T-cell (primary cell): ENCODE measurements around the gene BTBD19. TPM values are rescaled to one million over a fixed set of nuclear protein-coding genes. Genes with fewer than 3 reads are reported as not detected.

Experiments
- ATAC-seq, 4 experiments: fragments of 200-7000 bp in 3 of 4; fragments of 150-1000 bp in 1 of 4; cut with Tn5 transposase; replicated peaks in 1 of 4; 1 replicate in 3 of 4; 2 replicates in 1 of 4; pipeline ENCODE4 v1.10.0; 2021; ENCODE audit warnings: moderate library complexity in 3 of 4, mild to moderate bottlenecking in 2 of 4, moderate number of reproducible peaks in 1 of 4
- CTCF ChIA-PET, 2 donors: fragments of 300-600 bp; sonication (Branson Sonifier 250); formaldehyde crosslinking; loops; one replicate each; lab custom pipeline; 2022; ENCODE audit warnings: antibody characterized with exemption in 2 of 2; lab: Charles Lee
- POLR2A ChIA-PET, 2 donors: fragments of 300-600 bp; sonication (Branson Sonifier 250); formaldehyde crosslinking; loops; one replicate each; lab custom pipeline; 2022; ENCODE audit warnings: antibody characterized with exemption in 2 of 2; lab: Charles Lee
- DNase-seq, 35 experiments: peaks; one replicate each; pipeline versions ENCODE4 v3.0.0 to v3.0.0-alpha.2; 2013 to 2023
- H3K27ac ChIP-seq: one replicate; pipeline ENCODE4 v1.5.1; 2013; ENCODE audit warnings: low read length
- H3K27me3 ChIP-seq, 2 experiments: replicated peaks in 1 of 2; 1 replicate in 1 of 2; 2 replicates in 1 of 2; pipeline versions ENCODE4 v1.6.1 to v1.7.0; 2013; ENCODE audit warnings: low read length in 1 of 2, mixed read lengths in 1 of 2; ENCODE audit not compliant: control insufficient read depth in 2 of 2, insufficient read depth in 2 of 2; ENCODE audit errors: extremely low read depth in 1 of 2
- H3K36me3 ChIP-seq, 2 donors: 1 replicate in 1 of 2; 2 replicates in 1 of 2; pipeline versions ENCODE4 v1.6.1 to v1.7.0; 2013; ENCODE audit warnings: low read length in 1 of 2; ENCODE audit not compliant: control insufficient read depth in 2 of 2, insufficient read depth in 1 of 2; ENCODE audit errors: extremely low read depth in 1 of 2
- H3K4me1 ChIP-seq, 2 experiments: 1 replicate in 1 of 2; 2 replicates in 1 of 2; pipeline versions ENCODE4 v1.6.1 to v1.7.0; 2013; ENCODE audit warnings: low read length in 2 of 2, mixed read lengths in 1 of 2; ENCODE audit not compliant: insufficient read depth in 2 of 2, control insufficient read depth in 1 of 2; ENCODE audit errors: extremely low read depth in 1 of 2
- H3K4me3 ChIP-seq, 2 donors: 1 replicate in 1 of 2; 2 replicates in 1 of 2; pipeline versions ENCODE4 v1.5.1 to v1.7.0; 2013; ENCODE audit warnings: mild to moderate bottlenecking in 2 of 2, low read length in 1 of 2, moderate library complexity in 1 of 2; ENCODE audit not compliant: control insufficient read depth in 1 of 2; ENCODE audit errors: extremely low read depth in 1 of 2
- H3K9me3 ChIP-seq: 2 replicates; pipeline ENCODE4 v1.7.0; 2013
- H3K27ac Mint-ChIP-seq, 2 donors: one replicate each; pipeline ENCODE4 v1.8.0; 2020 to 2021; ENCODE audit warnings: mild to moderate bottlenecking in 2 of 2, mixed read lengths in 2 of 2
- H3K27me3 Mint-ChIP-seq, 2 donors: one replicate each; pipeline ENCODE4 v1.8.0; 2021 to 2022; ENCODE audit warnings: mixed read lengths in 2 of 2
- H3K36me3 Mint-ChIP-seq: one replicate; pipeline ENCODE4 v1.8.0; 2021; ENCODE audit warnings: mixed read lengths
- H3K4me1 Mint-ChIP-seq, 3 donors: one replicate each; pipeline ENCODE4 v1.8.0; 2020 to 2022; ENCODE audit warnings: mixed read lengths in 3 of 3, mild to moderate bottlenecking in 1 of 3
- H3K4me3 Mint-ChIP-seq, 3 donors: one replicate each; pipeline ENCODE4 v1.8.0; 2020 to 2022; ENCODE audit warnings: mild to moderate bottlenecking in 3 of 3, mixed read lengths in 3 of 3, moderate library complexity in 3 of 3
- H3K9me3 Mint-ChIP-seq, 3 donors: one replicate each; pipeline ENCODE4 v1.8.0; 2020 to 2022; ENCODE audit warnings: mixed read lengths in 3 of 3
- WGBS: methylation state at CpG from one replicate; pipeline ENCODE4 v1.1.5; 2013; ENCODE audit warnings: missing lambda C conversion rate; ENCODE audit not compliant: insufficient coverage; 5-methylcytosine and 5-hydroxymethylcytosine counted together
- total RNA-seq, 35 experiments: library from RNA in 6 of 35; stranded (reverse) in 6 of 35; fragments of 120-200 nt in 1 of 35; gene quantifications; one replicate each; pipeline versions ENCODE4 v1.2.1 to v1.2.4 and lab custom pipeline; 2013 to 2026

The BTBD19 gene
- total RNA-seq, 5 donors from 2014 or later (not counting 1 experiment from before 2014, with no cell fraction given), result 10.1 to 56.7 (median 11.5) TPM

DNA sequence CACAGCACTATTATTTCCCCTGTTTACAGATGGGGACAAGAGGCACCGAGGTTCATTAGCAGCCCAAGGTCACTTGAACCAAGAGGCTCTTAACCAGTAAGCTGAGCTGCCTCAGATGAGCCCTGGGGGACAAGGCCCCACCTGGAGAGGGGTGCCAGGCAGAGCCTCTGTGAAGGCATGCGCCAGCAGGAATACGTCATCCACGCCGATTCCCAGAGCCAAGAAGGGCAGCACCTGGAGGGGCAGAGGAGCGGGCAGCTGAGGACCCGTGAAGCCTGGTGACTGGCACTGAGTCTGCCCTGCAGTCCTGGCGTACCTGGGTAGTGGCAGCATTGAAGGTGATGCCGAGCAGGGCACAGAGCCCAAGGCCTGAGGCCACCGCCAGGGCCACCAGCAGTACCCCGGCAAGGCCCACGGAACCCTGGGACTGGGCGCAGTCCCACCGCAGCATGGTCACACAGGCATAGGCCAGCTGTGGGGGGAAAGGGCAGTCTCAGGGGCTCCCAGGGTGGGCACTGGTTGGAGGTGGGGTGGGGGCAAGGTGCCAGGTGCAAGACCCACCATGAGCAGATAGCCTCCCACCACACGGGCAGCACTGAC lies 20.6 kb downstream of the BTBD19 start:
- Histone ChIP-seq H3K4me1 (no peaks in the 10 kb centered on the region), H3K27ac (no peak overlapping the region), H3K4me3 (no peak overlapping the region), H3K36me3 (no peaks in the 10 kb centered on the region), H3K27me3 (peaks cover 0 to 12% of the 10 kb centered on the region in 2 experiments), H3K9me3 (no peaks in the 10 kb centered on the region)
- ChIA-PET POLR2A (interaction anchor here in 1 of 2 donors (0.9 kb wide), 1 partner anchor 10 kb away, joined by 3 read pairs; no protein-coding TSS in a partner anchor), CTCF (no interaction called here)
- ATAC-seq (no peak), DNase-seq (no peak)
- Mint-ChIP-seq H3K36me3 (no peaks in the 10 kb centered on the region), H3K4me3 (no peak overlapping the region), H3K4me1 (no peaks in the 10 kb centered on the region), H3K9me3 (no peaks in the 10 kb centered on the region), H3K27ac (no peak overlapping the region), H3K27me3 (no peaks in the 10 kb centered on the region)
- WGBS, result 96% methylated on average over 10 of the region's 15 CpGs

DNA sequence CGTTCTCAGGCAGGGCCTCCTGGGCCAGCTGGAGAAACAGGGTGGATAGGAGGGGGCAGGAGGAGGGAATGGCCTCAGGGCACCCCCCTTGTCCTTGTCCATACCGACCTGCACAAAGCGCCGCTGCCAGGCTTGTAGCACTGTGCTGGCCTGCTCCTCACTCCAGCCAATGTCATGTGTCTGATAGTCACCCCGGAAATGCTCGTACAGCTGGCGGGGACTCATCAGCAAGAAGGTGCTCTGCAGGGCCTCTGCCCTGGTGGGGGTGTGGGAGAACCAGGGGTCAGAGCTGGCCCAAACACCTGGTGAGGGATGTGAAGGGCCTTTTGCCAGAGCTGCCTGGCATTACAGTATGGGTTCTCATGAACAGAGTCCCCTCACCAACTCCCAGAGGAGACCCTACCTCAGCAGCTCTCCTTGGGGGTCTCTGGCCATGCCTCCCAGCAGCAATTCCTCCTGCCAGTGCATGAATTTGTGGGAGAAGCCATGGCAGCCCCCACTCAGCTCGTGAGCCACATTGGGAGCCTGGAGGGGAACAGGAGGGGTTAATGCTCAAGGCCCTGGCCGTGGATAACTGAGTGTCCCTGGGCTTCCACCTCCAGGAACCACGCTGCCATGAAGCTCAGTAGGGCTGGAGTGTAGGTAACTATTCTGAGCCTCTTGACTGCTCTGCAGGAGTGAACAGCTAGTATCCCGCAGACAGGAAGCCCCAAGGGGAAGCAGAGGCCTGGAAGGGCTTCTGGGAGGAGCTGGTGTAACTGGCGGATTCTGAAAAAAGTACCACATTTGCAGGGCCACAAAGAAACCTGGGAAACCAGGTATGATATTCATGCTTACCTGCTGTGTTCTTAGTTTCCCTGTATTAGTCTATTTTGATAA lies 21.4 kb downstream of the BTBD19 start:
- Mint-ChIP-seq H3K4me3 (no peak overlapping the region), H3K27ac (no peak overlapping the region), H3K4me1 (no peaks in the 10 kb centered on the region), H3K36me3 (no peaks in the 10 kb centered on the region), H3K27me3 (no peaks in the 10 kb centered on the region), H3K9me3 (no peaks in the 10 kb centered on the region)
- H3K27ac ChIP-seq, result no peak overlapping the region
- H3K4me1 ChIP-seq, result no peaks in the 10 kb centered on the region
- H3K27me3 ChIP-seq, result peaks cover 0 to 12% of the 10 kb centered on the region in 2 experiments
- ChIA-PET POLR2A (interaction anchor here in 1 of 2 donors (0.9 kb wide), 1 partner anchor 10 kb away, joined by 3 read pairs; no protein-coding TSS in a partner anchor), CTCF (interaction anchor here in 1 of 2 donors (0.5 to 0.6 kb wide), 2 partner anchors 152 to 1271 kb away, joined by 4 to 5 read pairs; no protein-coding TSS in a partner anchor)
- no peaks in the 10 kb centered on the region for H3K36me3 ChIP-seq
- WGBS, result 89% methylated on average over 12 of the region's 12 CpGs
- no peak for ATAC-seq
- no peak for DNase-seq
- H3K4me3 ChIP-seq, result no peak overlapping the region
- no peaks in the 10 kb centered on the region for H3K9me3 ChIP-seq

DNA sequence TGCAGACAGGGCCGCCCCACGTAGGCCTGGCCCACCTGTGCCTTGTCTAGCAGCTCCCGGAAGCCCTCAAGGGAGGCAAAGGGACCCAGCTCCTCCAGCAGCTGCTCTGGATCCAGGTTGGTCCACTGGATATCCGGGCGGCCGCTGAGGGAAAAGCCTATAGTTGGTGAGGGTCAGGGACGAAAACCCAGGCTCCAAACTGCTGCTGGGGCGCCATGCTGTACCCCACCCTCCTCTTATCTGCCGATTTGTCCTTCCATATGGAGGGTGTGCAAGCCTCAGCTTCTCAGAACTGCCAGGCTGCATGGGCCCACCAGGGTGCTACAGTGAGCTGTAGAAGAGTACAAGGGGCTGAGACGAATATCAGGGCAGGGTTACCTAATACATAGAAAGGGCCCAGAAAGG lies 22.6 kb downstream of the BTBD19 start:
- H3K9me3 ChIP-seq, result no peaks in the 10 kb centered on the region
- H3K27me3 ChIP-seq, result peaks cover 0 to 12% of the 10 kb centered on the region in 2 experiments
- Mint-ChIP-seq H3K4me1 (peaks cover 5% of the 10 kb centered on the region in 3 donors), H3K9me3 (no peaks in the 10 kb centered on the region), H3K27ac (no peak overlapping the region), H3K4me3 (no peak overlapping the region), H3K36me3 (no peaks in the 10 kb centered on the region), H3K27me3 (no peaks in the 10 kb centered on the region)
- H3K4me3 ChIP-seq, result no peak overlapping the region
- ATAC-seq (no peak), DNase-seq (no peak)
- POLR2A ChIA-PET, result no interaction called here
- peaks cover 0 to 4% of the 10 kb centered on the region in 2 experiments for H3K4me1 ChIP-seq
- 100% methylated on average over 5 of the region's 10 CpGs for WGBS
- no peak overlapping the region for H3K27ac ChIP-seq
- no peaks in the 10 kb centered on the region for H3K36me3 ChIP-seq
- CTCF ChIA-PET, result no interaction called here

DNA sequence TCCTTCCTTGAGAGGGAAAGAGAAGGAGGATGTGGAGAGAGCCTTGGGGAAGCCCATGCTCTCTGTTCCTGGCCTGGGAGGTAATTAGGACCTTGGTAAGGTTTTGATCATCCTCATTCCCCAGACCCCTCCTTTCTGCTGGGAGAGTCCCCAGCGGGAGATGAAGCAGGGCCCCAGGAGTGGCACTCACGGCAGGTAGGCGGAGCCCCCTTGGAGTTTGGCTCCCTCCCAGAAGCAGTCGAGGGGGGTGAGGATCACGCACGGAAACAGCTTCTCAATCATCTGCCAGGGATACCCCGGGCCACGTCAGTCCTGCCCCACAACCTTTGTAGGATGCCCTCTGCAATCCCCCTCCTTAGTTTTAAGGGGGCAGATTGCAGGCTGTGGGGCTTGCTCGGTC lies 23.2 kb downstream of the BTBD19 start:
- ChIA-PET CTCF (interaction anchor here in 1 of 2 donors (0.6 kb wide), 1 partner anchor 112 kb away, joined by 3 read pairs; no protein-coding TSS in a partner anchor), POLR2A (no interaction called here)
- Histone ChIP-seq H3K27me3 (peaks cover 0 to 12% of the 10 kb centered on the region in 2 experiments), H3K4me3 (no peak overlapping the region), H3K4me1 (peaks cover 0 to 8% of the 10 kb centered on the region in 2 experiments), H3K9me3 (no peaks in the 10 kb centered on the region), H3K36me3 (no peaks in the 10 kb centered on the region), H3K27ac (no peak overlapping the region)
- Mint-ChIP-seq H3K27me3 (no peaks in the 10 kb centered on the region), H3K36me3 (no peaks in the 10 kb centered on the region), H3K27ac (no peak overlapping the region), H3K4me3 (no peak overlapping the region), H3K4me1 (peaks cover 8% of the 10 kb centered on the region in 3 donors), H3K9me3 (no peaks in the 10 kb centered on the region)
- no peak for ATAC-seq
- no peak for DNase-seq
- WGBS, result 73% methylated on average over 8 of the region's 9 CpGs

DNA sequence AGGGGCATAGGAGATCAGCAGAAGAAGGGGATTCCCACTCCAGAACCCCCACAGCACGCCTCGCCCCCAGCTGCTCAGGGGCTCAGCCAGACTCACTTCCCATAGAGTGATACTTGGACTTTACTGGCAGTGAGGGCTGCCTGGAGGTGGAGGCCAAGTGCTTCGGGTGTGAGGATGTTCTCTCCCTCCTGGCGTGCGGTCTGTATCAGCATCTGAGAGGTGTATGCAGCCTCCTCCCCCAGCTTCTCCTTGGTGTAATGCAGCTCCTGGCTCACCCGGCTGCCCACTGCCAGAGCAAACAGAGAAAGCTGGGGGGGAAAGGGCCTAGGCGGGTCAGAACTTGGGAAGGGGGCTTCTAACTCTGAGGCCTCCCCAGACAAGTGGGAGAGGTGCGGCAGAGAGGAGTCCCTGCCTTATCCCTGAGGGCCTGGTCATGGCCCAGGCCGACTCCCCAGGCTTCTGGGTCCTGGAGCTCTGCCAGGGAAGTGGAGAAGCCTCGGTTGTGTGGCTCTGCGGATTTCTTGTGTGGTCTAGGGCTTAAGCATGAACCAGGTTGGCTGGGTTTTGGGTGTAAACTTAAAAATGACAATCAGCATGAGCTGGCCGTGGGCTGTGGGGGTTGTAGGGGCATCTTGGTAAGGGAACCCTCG lies 23.9 kb downstream of the BTBD19 start:
- Histone ChIP-seq H3K9me3 (no peaks in the 10 kb centered on the region), H3K36me3 (no peaks in the 10 kb centered on the region), H3K4me1 (peaks cover 0 to 8% of the 10 kb centered on the region in 2 experiments), H3K27ac (no peak overlapping the region), H3K27me3 (peaks cover 0 to 7% of the 10 kb centered on the region in 2 experiments), H3K4me3 (no peak overlapping the region)
- ChIA-PET CTCF (interaction anchor here in 1 of 2 donors (0.6 kb wide), 1 partner anchor 111 kb away, joined by 3 read pairs; no protein-coding TSS in a partner anchor), POLR2A (no interaction called here)
- Mint-ChIP-seq H3K4me3 (no peak overlapping the region), H3K4me1 (peaks cover 8 to 10% (median 8%) of the 10 kb centered on the region in 3 donors), H3K27ac (no peak overlapping the region), H3K36me3 (no peaks in the 10 kb centered on the region), H3K9me3 (no peaks in the 10 kb centered on the region), H3K27me3 (no peaks in the 10 kb centered on the region)
- DNase-seq (no peak), ATAC-seq (no peak)
- 81% methylated on average over 7 of the region's 13 CpGs for WGBS

DNA sequence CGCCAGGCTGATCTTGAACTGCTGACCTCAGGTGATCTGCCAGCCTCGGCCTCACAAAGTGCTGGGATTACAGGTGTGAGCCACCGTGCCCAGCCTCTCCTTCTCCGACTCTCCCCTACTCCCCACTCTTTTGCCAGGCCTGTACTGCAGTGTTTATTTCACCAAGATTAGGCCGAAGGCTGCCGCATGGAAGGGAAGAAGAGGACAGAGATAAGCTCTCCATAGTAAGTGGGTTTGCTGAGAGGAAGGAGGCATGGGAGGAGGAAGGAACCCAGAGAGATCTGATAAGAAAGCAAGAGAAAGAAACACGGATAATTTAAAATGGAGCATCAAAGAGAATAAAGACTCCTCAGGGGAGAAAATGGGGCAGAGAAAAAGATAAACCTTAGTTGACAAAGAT lies 26.0 kb downstream of the BTBD19 start:
- no peaks in the 10 kb centered on the region for H3K9me3 Mint-ChIP-seq
- H3K4me1 ChIP-seq, result peaks cover 0 to 8% of the 10 kb centered on the region in 2 experiments
- no peaks in the 10 kb centered on the region for H3K36me3 ChIP-seq
- H3K27ac ChIP-seq, result no peak overlapping the region
- no peaks in the 10 kb centered on the region for H3K9me3 ChIP-seq
- 86% methylated on average over 2 of the region's 7 CpGs for WGBS
- no peak overlapping the region for H3K27ac Mint-ChIP-seq
- DNase-seq (no peak), ATAC-seq (no peak)
- no peaks in the 10 kb centered on the region for H3K36me3 Mint-ChIP-seq
- no peak overlapping the region for H3K4me3 Mint-ChIP-seq
- ChIA-PET CTCF (interaction anchor here (0.7 to 1.1 kb wide), 2 partner anchors 103 to 1142 kb away, joined by 3 read pairs; no protein-coding TSS in a partner anchor), POLR2A (no interaction called here)
- peaks cover 0 to 7% of the 10 kb centered on the region in 2 experiments for H3K27me3 ChIP-seq
- H3K4me3 ChIP-seq, result no peak overlapping the region
- H3K27me3 Mint-ChIP-seq, result peaks cover 0 to under 1% of the 10 kb centered on the region in 2 donors
- peaks cover 8 to 10% (median 8%) of the 10 kb centered on the region in 3 donors for H3K4me1 Mint-ChIP-seq
